NCI-H2171 (cell line): ENCODE measurements around the gene TSPEAR.
A peak's percentile ranks its signal among the peaks of the same experiment; 100 is the strongest.
"Not testable (repeated sequence)": the region's sequence is repeated elsewhere in the genome, so short reads cannot be mapped to it uniquely, and the experiment has no call there.

Experiments used
- DNase-seq: peaks from one replicate; lab custom pipeline; 2025; lab: John Stamatoyannopoulos, UW

The TSPEAR gene

GRCh38 chr21:44702111-44702972, 9.0 kb downstream of the TSPEAR start:
- peak; percentile 18 for DNase-seq

- peak; percentile 83 for DNase-seq
These were observed 9.8 kb downstream of the TSPEAR start for GRCh38 chr21:44701541-44701940.

GRCh38 chr21:44701023-44701400, 10.4 kb downstream of the TSPEAR start:
- no peak for DNase-seq

- DNase-seq, result no peak
These were observed 11.0 kb downstream of the TSPEAR start for GRCh38 chr21:44700101-44701022.

- DNase-seq, result no peak
These were observed 11.8 kb downstream of the TSPEAR start for GRCh38 chr21:44699502-44700001.

- DNase-seq, result no peak
These were observed 13.3 kb downstream of the TSPEAR start for GRCh38 chr21:44697811-44698734.

- DNase-seq, result not testable (repeated sequence)
These were observed 14.1 kb downstream of the TSPEAR start, which contains the start of gene KRTAP10-12 for GRCh38 chr21:44697172-44697810. Gene KRTAP10-12 (plus strand): TSS chr21:44697172. CDS start chr21:44697202, 30 bp downstream.

GRCh38 chr21:44696572-44696971, 14.8 kb downstream of the TSPEAR start:
- DNase-seq, result no peak

GRCh38 chr21:44695641-44696040, 15.7 kb downstream of the TSPEAR start:
- DNase-seq, result no peak

- no peak for DNase-seq
These were observed 16.2 kb downstream of the TSPEAR start for GRCh38 chr21:44695184-44695583.

- no peak for DNase-seq
These were observed 16.6 kb downstream of the TSPEAR start for GRCh38 chr21:44694776-44695175.

GRCh38 chr21:44692798-44693512, 18.4 kb downstream of the TSPEAR start:
- no peak for DNase-seq

- DNase-seq, result no peak
These were observed 19.7 kb downstream of the TSPEAR start for GRCh38 chr21:44691686-44692085.

- not testable (repeated sequence) for DNase-seq
These were observed 21.6 kb downstream of the TSPEAR start for GRCh38 chr21:44689740-44690139.

GRCh38 chr21:44687671-44688070, 23.7 kb downstream of the TSPEAR start:
- DNase-seq, result peak; percentile 61

- no peak for DNase-seq
These were observed 24.4 kb downstream of the TSPEAR start for GRCh38 chr21:44686843-44687561.

GRCh38 chr21:44686000-44686781, 25.2 kb downstream of the TSPEAR start:
- DNase-seq, result no peak

GRCh38 chr21:44685050-44685449, 26.3 kb downstream of the TSPEAR start:
- not testable (repeated sequence) for DNase-seq

- no peak for DNase-seq
These were observed 26.9 kb downstream of the TSPEAR start for GRCh38 chr21:44684483-44684882.
